ENCODE data around the gene ARL15. TPM values are rescaled to one million over a fixed set of nuclear protein-coding genes. Genes with fewer than 3 reads are reported as not detected.

Gene ARL15
- total and polyA plus RNA-seq, 9 of the 15 experiments (the other 6 are each of a cell fraction or from before 2014, with no cell fraction given): 18.5 to 80.4 (median 57.0) TPM

GRCh38 chr5:53942724-53943123 lies 367.6 kb downstream of the ARL15 start (continued):
- peak in 1 of 2 experiments; percentile 46; a peak in 1 of 4 replicates for TF ChIP-seq ZNF318 (IDR thresholded peaks at IDR 0.05; ENCODE audit: borderline replicate concordance in 1 of 2, low read depth in 1 of 2)
- peak; percentile 71 for TF ChIP-seq ZNF175 (CRISPR knock-in tag; IDR thresholded peaks at IDR 0.05; ENCODE audit: low read depth)
- 0 out of 2 replicates have a peak, but pooled peaks have one; percentile 15 for TF ChIP-seq HDGF (IDR thresholded peaks at IDR 0.05)
- TF ChIP-seq CEBPG (CRISPR knock-in tag; IDR thresholded peaks at IDR 0.05): no peak
- peak in 1 of 2 experiments; percentile 84; a peak in 2 of 4 replicates for TF ChIP-seq CEBPG (tag; conservative IDR thresholded peaks at IDR 0.05 in 1 of 2, IDR thresholded peaks at IDR 0.05 in 1 of 2)
- TF ChIP-seq CBFA2T2 (conservative IDR thresholded peaks at IDR 0.05): peak; percentile 28; the same call in 1 of the 2 replicates
- TF ChIP-seq SMARCE1 (IDR thresholded peaks at IDR 0.05): peak; percentile 50; the same call in 1 of the 2 replicates
- TF ChIP-seq ATF3 (IDR thresholded peaks at IDR 0.05): peak; percentile 77
- no peak for TF ChIP-seq ATF3 (CRISPR knock-in tag; conservative IDR thresholded peaks at IDR 0.05)
- peak; percentile 59; the same call in 1 of the 2 replicates for TF ChIP-seq DPF2 (IDR thresholded peaks at IDR 0.05)
- TF ChIP-seq L3MBTL2 (IDR thresholded peaks at IDR 0.05): no peak
- TF ChIP-seq SOX6 (IDR thresholded peaks at IDR 0.05): peak; percentile 66
- TF ChIP-seq TAF7 (tag; IDR thresholded peaks at IDR 0.05): no peak
- no peak for TF ChIP-seq HBP1 (CRISPR knock-in tag; IDR thresholded peaks at IDR 0.05)
- peak; percentile 69; the same call in 1 of the 2 replicates for TF ChIP-seq JUND (IDR thresholded peaks at IDR 0.05; ENCODE audit: borderline replicate concordance, low read depth, low read length)
- peak; percentile 18; the same call in 1 of the 3 replicates for TF ChIP-seq JUND (tag; IDR thresholded peaks at IDR 0.05; ENCODE audit: borderline replicate concordance, low read depth, low read length)
- TF ChIP-seq TCF3 (CRISPR knock-in tag; IDR thresholded peaks at IDR 0.05): peak; percentile 58; the same call in 1 of the 2 replicates

Measured in K562 (cell line).